Measurements from ENCODE around the gene CADM3. TPM values are rescaled to one million over a fixed set of nuclear protein-coding genes. Genes with fewer than 3 reads are reported as not detected.

CADM3 gene
- total RNA-seq, 4 donors from 2014 or later, result 11.7 to 23.4 (median 18.6) TPM

- no peaks in the 10 kb centered on the region for H3K27me3 ChIP-seq
- TF ChIP-seq EP300 (IDR thresholded peaks at IDR 0.05) (no peak), POLR2AphosphoS5 (IDR thresholded peaks at IDR 0.05) (no peak), POLR2A (IDR thresholded peaks at IDR 0.05) (no peak), CTCF (IDR thresholded peaks at IDR 0.05) (no peak)
- H3K4me1 ChIP-seq, result no peaks in the 10 kb centered on the region
- no peak overlapping the region for H3K27ac ChIP-seq
- H3K4me3 ChIP-seq, result no peak overlapping the region
- H3K36me3 ChIP-seq, result no peaks in the 10 kb centered on the region
- no peak for ATAC-seq
- H3K9me3 ChIP-seq, result peaks cover 0 to 7% (median 0%) of the 10 kb centered on the region in 3 donors
- 31 to 49% methylated on average over 3 of the region's 3 CpGs for WGBS, 2 donors (ENCODE audit: low coverage in 1 of 2)
Observed at GRCh38 chr1:159146980-159147379, 24.4 kb upstream of the CADM3 start.

- no peak for TF ChIP-seq CTCF (IDR thresholded peaks at IDR 0.05)
- TF ChIP-seq POLR2AphosphoS5 (IDR thresholded peaks at IDR 0.05), result no peak
- no peak for TF ChIP-seq POLR2A (IDR thresholded peaks at IDR 0.05)
- no peak for TF ChIP-seq EP300 (IDR thresholded peaks at IDR 0.05)
- H3K4me1 ChIP-seq, result no peaks in the 10 kb centered on the region
- peaks cover 0 to 20% (median 0%) of the 10 kb centered on the region in 3 donors for H3K9me3 ChIP-seq
- ATAC-seq, result no peak
- H3K36me3 ChIP-seq, result no peaks in the 10 kb centered on the region
- H3K4me3 ChIP-seq, result no peak overlapping the region
- peaks cover 9% of the 10 kb centered on the region for H3K27me3 ChIP-seq
- H3K27ac ChIP-seq, result no peak overlapping the region
- WGBS, 2 donors (ENCODE audit: low coverage in 1 of 2), result 56 to 78% methylated on average over 3 of the region's 3 CpGs
Observed at GRCh38 chr1:159152031-159152430, 19.4 kb upstream of the CADM3 start.

GRCh38 chr1:159161001-159161718 lies 10.3 kb upstream of the CADM3 start:
- Histone ChIP-seq H3K4me3 (no peak overlapping the region), H3K27ac (peak overlapping the region in 3 of 4 donors; percentile 61 to 72 (median 62)), H3K9me3 (peaks cover 0 to under 1% (median 0%) of the 10 kb centered on the region in 3 donors), H3K27me3 (peaks cover 14% of the 10 kb centered on the region), H3K4me1 (peaks cover 0 to 12% (median 5%) of the 10 kb centered on the region in 3 donors), H3K36me3 (no peaks in the 10 kb centered on the region)
- TF ChIP-seq POLR2A (IDR thresholded peaks at IDR 0.05), result no peak
- TF ChIP-seq EP300 (IDR thresholded peaks at IDR 0.05), result no peak
- peak; percentile 86 to 98 (median 96) for TF ChIP-seq CTCF (IDR thresholded peaks at IDR 0.05)
- peak; percentile 39 for TF ChIP-seq POLR2AphosphoS5 (IDR thresholded peaks at IDR 0.05)
- peak; percentile 93 for ATAC-seq
- 0% methylated on average over 3 to 4 of the region's 4 CpGs for WGBS, 2 donors (ENCODE audit: low coverage in 1 of 2)

- no peak for ATAC-seq
- Histone ChIP-seq H3K4me3 (no peak overlapping the region), H3K27ac (peak overlapping the region in 2 of 4 donors; percentile 61 to 62), H3K27me3 (peaks cover 14% of the 10 kb centered on the region), H3K4me1 (peaks cover 0 to 12% (median 5%) of the 10 kb centered on the region in 3 donors), H3K36me3 (no peaks in the 10 kb centered on the region), H3K9me3 (no peaks in the 10 kb centered on the region)
- TF ChIP-seq POLR2AphosphoS5 (IDR thresholded peaks at IDR 0.05), result no peak
- TF ChIP-seq POLR2A (IDR thresholded peaks at IDR 0.05), result no peak
- no peak for TF ChIP-seq CTCF (IDR thresholded peaks at IDR 0.05)
- TF ChIP-seq EP300 (IDR thresholded peaks at IDR 0.05), result no peak
- 60 to 100% methylated on average over 1 of the region's 1 CpG for WGBS, 2 donors (ENCODE audit: low coverage in 1 of 2)
Observed at GRCh38 chr1:159161719-159162026, 9.7 kb upstream of the CADM3 start.
